A549 (cell line): ENCODE measurements around the gene ABCA7. TPM values are rescaled to one million over a fixed set of nuclear protein-coding genes. Genes with fewer than 3 reads are reported as not detected.
A peak's percentile ranks its signal among the peaks of the same experiment; 100 is the strongest.

Experiments used
- ATAC-seq, 2 experiments: fragments of 200-7000 bp in 1 of 2; fragments of >200 bp in 1 of 2; cut with Nextera tagmentation in 1 of 2; cut with Tn5 transposase in 1 of 2; 3 replicates each; pipeline versions ENCODE4 v1.8.0 to v1.9.1; 2018 to 2020; ENCODE audit warnings: mild to moderate bottlenecking in 1 of 2, moderate library complexity in 1 of 2
- CTCF ChIA-PET: fragments of 300-600 bp; sonication (Branson Sonifier 250); formaldehyde crosslinking; extraction: SDS; loops from one replicate; lab custom pipeline; 2021; ENCODE audit warnings: antibody characterized with exemption, inconsistent platforms; lab: Yijun Ruan, JAX
- POLR2A ChIA-PET: fragments of 350-600 bp; formaldehyde crosslinking; extraction: SDS; loops from one replicate; lab custom pipeline; 2021; ENCODE audit warnings: antibody characterized with exemption, inconsistent platforms; lab: Yijun Ruan, JAX
- DNase-seq, 2 experiments: peaks; one replicate each; pipeline versions ENCODE4 v3.0.0 to v3.0.0-alpha.2; 2011 to 2016; ENCODE audit warnings: low read depth in 1 of 2, low spot score in 1 of 2
- FAIRE-seq: peaks from 2 replicates; lab custom pipeline; 2011; peaks lifted over from hg19 to GRCh38; lab: Jason Lieb, UNC
- H3K27ac ChIP-seq, 2 experiments: fragments of >200 bp; sonication (Bioruptor Twin); formaldehyde crosslinking; 3 replicates each; pipeline ENCODE4 v1.5.1; 2016 to 2017
- H3K4me1 ChIP-seq: fragments of >200 bp; sonication (Bioruptor Twin); formaldehyde crosslinking; 3 replicates; pipeline ENCODE4 v1.6.1; 2016
- H3K4me2 ChIP-seq: fragments of >200 bp; sonication (Bioruptor Twin); formaldehyde crosslinking; 3 replicates; pipeline ENCODE4 v1.6.1; 2016
- H3K4me3 ChIP-seq: fragments of >200 bp; sonication (Bioruptor Twin); formaldehyde crosslinking; 3 replicates; pipeline ENCODE4 v1.5.1; 2016
- H3K9me3 ChIP-seq: fragments of >200 bp; sonication (Bioruptor Twin); formaldehyde crosslinking; 3 replicates; pipeline ENCODE4 v1.6.1; 2016
- BHLHE40 ChIP-seq: IDR thresholded peaks from 2 replicates; pipeline ENCODE4 v1.6.1; 2012; ENCODE audit warnings: low read depth, low read length, inconsistent platforms
- CHD4 ChIP-seq: fragments of 200-600 bp; sonication (generic); IDR thresholded peaks from 2 replicates; pipeline ENCODE4 v1.6.1; 2016; ENCODE audit warnings: antibody characterized with exemption, mild to moderate bottlenecking, borderline replicate concordance
- EHF ChIP-seq: fragments of 250-450 bp; sonication (Bioruptor Pico); IDR thresholded peaks from 2 replicates; pipeline ENCODE4 v1.5.0; 2020; ENCODE audit warnings: mild to moderate bottlenecking
- EP300 ChIP-seq, 2 experiments: fragments of >200 bp; sonication (Bioruptor Twin); formaldehyde crosslinking; IDR thresholded peaks; 2 replicates in 1 of 2; 3 replicates in 1 of 2; pipeline ENCODE4 v1.6.1; 2016 to 2017
- ESRRA ChIP-seq: fragments of 150-350 bp; IDR thresholded peaks from 2 replicates; pipeline ENCODE4 v1.6.1; 2014; ENCODE audit warnings: mild to moderate bottlenecking, low read length, borderline replicate concordance
- FOSB ChIP-seq: fragments of 250-450 bp; sonication (Bioruptor Pico); IDR thresholded peaks from 2 replicates; pipeline ENCODE4 v1.5.0; 2020; ENCODE audit warnings: mild to moderate bottlenecking, moderate library complexity
- FOXS1 ChIP-seq: fragments of 250-450 bp; sonication (Bioruptor Pico); IDR thresholded peaks from 2 replicates; pipeline ENCODE4 v1.5.0; 2020; ENCODE audit warnings: mild to moderate bottlenecking, moderate library complexity
- HEYL ChIP-seq: fragments of 250-450 bp; sonication (Bioruptor Pico); IDR thresholded peaks from 2 replicates; pipeline ENCODE4 v1.8.0; 2021; ENCODE audit warnings: mild to moderate bottlenecking, moderate library complexity
- JUN ChIP-seq, 2 experiments: fragments of >200 bp; sonication (Bioruptor Twin); formaldehyde crosslinking; IDR thresholded peaks; 2 replicates in 1 of 2; 3 replicates in 1 of 2; pipeline ENCODE4 v1.6.1; 2016 to 2017
- KDM1A ChIP-seq: fragments of 200-600 bp; sonication (generic); IDR thresholded peaks from 2 replicates; pipeline ENCODE4 v1.6.1; 2016; ENCODE audit warnings: low read depth, mild to moderate bottlenecking
- MYC ChIP-seq: IDR thresholded peaks from 2 replicates; pipeline ENCODE4 v1.6.1; 2012; ENCODE audit warnings: mild to moderate bottlenecking, inconsistent platforms, low read length, improper control_type of control experiment, borderline replicate concordance
- NR3C1 ChIP-seq: fragments of >200 bp; sonication (Bioruptor Twin); formaldehyde crosslinking; IDR thresholded peaks from 3 replicates; pipeline ENCODE4 v1.6.1; 2017
- PHF8 ChIP-seq: fragments of 200-600 bp; sonication (generic); IDR thresholded peaks from 2 replicates; pipeline ENCODE4 v1.6.1; 2016; ENCODE audit warnings: low read depth, mild to moderate bottlenecking, antibody characterized with exemption, moderate library complexity, borderline replicate concordance
- POLR2A ChIP-seq: IDR thresholded peaks from 2 replicates; pipeline ENCODE4 v1.6.1; 2012; ENCODE audit warnings: mild to moderate bottlenecking, low read length
- RARB ChIP-seq: fragments of 250-450 bp; sonication (Bioruptor Pico); IDR thresholded peaks from 2 replicates; pipeline ENCODE4 v1.8.0; 2021; ENCODE audit warnings: mild to moderate bottlenecking, moderate library complexity
- RFX5 ChIP-seq: fragments of 450-650 bp; IDR thresholded peaks from 2 replicates; pipeline ENCODE4 v1.7.1; 2014; ENCODE audit warnings: antibody characterized with exemption, mild to moderate bottlenecking, moderate library complexity
- SMC3 ChIP-seq: fragments of >200 bp; sonication (Bioruptor Twin); formaldehyde crosslinking; IDR thresholded peaks from 3 replicates; pipeline ENCODE4 v1.6.1; 2018; ENCODE audit warnings: inconsistent platforms
- ZC3H11A ChIP-seq: fragments of 450-650 bp; IDR thresholded peaks from 2 replicates; pipeline ENCODE4 v1.6.1; 2014; ENCODE audit warnings: antibody characterized with exemption, mild to moderate bottlenecking
- WGBS: methylation state at CpG from one replicate; pipeline ENCODE4 v1.1.6; 2017; ENCODE audit errors: missing lambda C conversion rate; 5-methylcytosine and 5-hydroxymethylcytosine counted together
- polyA plus RNA-seq, 4 experiments: library from polyadenylated mRNA; depleted of rRNA in 3 of 4; stranded (reverse); fragments of >200 nt; fragmentation: RNase III in 1 of 4; extraction: RNeasy Plus Mini Kit Qiagen cat#74134 plus additional on column Dnase treatment in 1 of 4; gene quantifications; 2 replicates in 3 of 4; 3 replicates in 1 of 4; pipeline ENCODE4 v1.2.3, GENCODE V29; 2011 to 2017
- TF ChIP-seq, protein P1 (sequence below): fragments of >200 bp; sonication (Bioruptor Twin); formaldehyde crosslinking; IDR thresholded peaks from 3 replicates; pipeline ENCODE4 v1.5.1; 2016
- TF ChIP-seq, protein P2 (sequence below): fragments of 450-650 bp; IDR thresholded peaks from 2 replicates; pipeline ENCODE4 v1.6.1; 2014; ENCODE audit warnings: antibody characterized with exemption
- TF ChIP-seq, protein P3 (sequence below): IDR thresholded peaks from 2 replicates; pipeline ENCODE4 v1.6.1; 2012; ENCODE audit warnings: low read depth, borderline replicate concordance
- TF ChIP-seq, protein P4 (sequence below): fragments of 150-350 bp; IDR thresholded peaks from 2 replicates; pipeline ENCODE4 v1.6.1; 2014; ENCODE audit warnings: low read depth, mild to moderate bottlenecking, low read length
- TF ChIP-seq, protein P5 (sequence below): IDR thresholded peaks from 2 replicates; pipeline ENCODE4 v1.6.1; 2012
- TF ChIP-seq, protein P6 (sequence below): IDR thresholded peaks from 2 replicates; pipeline ENCODE4 v1.6.1; 2012

ABCA7 gene
- polyA plus RNA-seq, 2 of the 4 experiments (the other 2 are of a cell fraction) = 5.0 to 13.5 TPM

DNA sequence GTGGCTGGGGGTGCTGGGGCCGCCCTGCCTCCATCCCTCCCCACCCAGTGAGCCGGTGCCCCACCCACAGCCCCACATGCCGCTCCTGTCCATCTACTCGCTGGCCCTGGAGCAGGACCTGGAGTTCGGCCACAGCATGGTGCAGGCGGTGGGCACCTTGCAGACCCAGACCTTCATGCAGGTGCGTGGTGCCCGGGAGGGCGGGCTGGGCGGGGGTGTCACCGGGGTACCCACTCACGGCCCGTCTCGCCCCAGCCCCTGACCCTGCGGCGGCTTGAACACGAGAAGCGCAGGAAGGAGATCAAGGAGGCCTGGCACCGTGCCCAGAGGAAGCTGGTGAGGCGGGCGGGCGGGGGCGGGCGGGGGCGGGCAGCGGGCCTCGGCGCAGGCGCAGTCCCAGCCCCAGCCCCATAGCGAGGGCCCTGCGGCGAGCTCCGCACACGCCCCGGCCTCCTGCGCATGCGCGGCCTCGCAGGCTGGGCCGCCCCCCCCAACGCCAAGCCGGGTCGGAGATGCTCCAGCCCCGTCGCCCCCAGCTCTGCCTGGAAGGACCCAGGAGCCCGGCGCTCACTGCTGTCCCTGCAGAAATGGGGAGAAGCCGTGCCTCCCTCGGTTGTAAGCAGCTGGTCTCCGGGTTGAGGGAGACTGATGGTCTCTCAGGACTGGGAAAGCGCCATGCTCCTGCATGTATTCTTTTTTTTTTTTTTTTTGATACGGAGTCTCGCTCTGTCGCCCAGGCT, 34.8 kb downstream of the ABCA7 start:
- WGBS = 5% methylated on average over 9 of the region's 54 CpGs
- FAIRE-seq = no peak
- peak; percentile 74 for DNase-seq
- TF ChIP-seq, protein P1, sequence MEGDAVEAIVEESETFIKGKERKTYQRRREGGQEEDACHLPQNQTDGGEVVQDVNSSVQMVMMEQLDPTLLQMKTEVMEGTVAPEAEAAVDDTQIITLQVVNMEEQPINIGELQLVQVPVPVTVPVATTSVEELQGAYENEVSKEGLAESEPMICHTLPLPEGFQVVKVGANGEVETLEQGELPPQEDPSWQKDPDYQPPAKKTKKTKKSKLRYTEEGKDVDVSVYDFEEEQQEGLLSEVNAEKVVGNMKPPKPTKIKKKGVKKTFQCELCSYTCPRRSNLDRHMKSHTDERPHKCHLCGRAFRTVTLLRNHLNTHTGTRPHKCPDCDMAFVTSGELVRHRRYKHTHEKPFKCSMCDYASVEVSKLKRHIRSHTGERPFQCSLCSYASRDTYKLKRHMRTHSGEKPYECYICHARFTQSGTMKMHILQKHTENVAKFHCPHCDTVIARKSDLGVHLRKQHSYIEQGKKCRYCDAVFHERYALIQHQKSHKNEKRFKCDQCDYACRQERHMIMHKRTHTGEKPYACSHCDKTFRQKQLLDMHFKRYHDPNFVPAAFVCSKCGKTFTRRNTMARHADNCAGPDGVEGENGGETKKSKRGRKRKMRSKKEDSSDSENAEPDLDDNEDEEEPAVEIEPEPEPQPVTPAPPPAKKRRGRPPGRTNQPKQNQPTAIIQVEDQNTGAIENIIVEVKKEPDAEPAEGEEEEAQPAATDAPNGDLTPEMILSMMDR = no peak
- TF ChIP-seq KDM1A = no peak
- TF ChIP-seq, protein P2, sequence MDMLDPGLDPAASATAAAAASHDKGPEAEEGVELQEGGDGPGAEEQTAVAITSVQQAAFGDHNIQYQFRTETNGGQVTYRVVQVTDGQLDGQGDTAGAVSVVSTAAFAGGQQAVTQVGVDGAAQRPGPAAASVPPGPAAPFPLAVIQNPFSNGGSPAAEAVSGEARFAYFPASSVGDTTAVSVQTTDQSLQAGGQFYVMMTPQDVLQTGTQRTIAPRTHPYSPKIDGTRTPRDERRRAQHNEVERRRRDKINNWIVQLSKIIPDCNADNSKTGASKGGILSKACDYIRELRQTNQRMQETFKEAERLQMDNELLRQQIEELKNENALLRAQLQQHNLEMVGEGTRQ = no peak
- TF ChIP-seq RFX5 = no peak
- TF ChIP-seq EP300 (IDR thresholded peaks at IDR 0.05) = no peak
- TF ChIP-seq RARB (CRISPR knock-in tag) = no peak
- peak; percentile 38 to 56; a peak in 2 of 5 replicates for TF ChIP-seq JUN (IDR thresholded peaks at IDR 0.05)
- no peak for TF ChIP-seq ESRRA
- TF ChIP-seq SMC3 = no peak
- no peak for TF ChIP-seq PHF8
- no peak for TF ChIP-seq EHF (CRISPR knock-in tag)
- TF ChIP-seq BHLHE40 = no peak
- no peak for TF ChIP-seq ZC3H11A
- TF ChIP-seq FOSB (CRISPR knock-in tag) = no peak
- TF ChIP-seq, protein P3, sequence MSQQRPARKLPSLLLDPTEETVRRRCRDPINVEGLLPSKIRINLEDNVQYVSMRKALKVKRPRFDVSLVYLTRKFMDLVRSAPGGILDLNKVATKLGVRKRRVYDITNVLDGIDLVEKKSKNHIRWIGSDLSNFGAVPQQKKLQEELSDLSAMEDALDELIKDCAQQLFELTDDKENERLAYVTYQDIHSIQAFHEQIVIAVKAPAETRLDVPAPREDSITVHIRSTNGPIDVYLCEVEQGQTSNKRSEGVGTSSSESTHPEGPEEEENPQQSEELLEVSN = no peak
- no peak for TF ChIP-seq NR3C1
- TF ChIP-seq MYC = no peak
- TF ChIP-seq CHD4 = no peak
- TF ChIP-seq, protein P4, sequence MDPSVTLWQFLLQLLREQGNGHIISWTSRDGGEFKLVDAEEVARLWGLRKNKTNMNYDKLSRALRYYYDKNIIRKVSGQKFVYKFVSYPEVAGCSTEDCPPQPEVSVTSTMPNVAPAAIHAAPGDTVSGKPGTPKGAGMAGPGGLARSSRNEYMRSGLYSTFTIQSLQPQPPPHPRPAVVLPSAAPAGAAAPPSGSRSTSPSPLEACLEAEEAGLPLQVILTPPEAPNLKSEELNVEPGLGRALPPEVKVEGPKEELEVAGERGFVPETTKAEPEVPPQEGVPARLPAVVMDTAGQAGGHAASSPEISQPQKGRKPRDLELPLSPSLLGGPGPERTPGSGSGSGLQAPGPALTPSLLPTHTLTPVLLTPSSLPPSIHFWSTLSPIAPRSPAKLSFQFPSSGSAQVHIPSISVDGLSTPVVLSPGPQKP = no peak
- TF ChIP-seq, protein P5, sequence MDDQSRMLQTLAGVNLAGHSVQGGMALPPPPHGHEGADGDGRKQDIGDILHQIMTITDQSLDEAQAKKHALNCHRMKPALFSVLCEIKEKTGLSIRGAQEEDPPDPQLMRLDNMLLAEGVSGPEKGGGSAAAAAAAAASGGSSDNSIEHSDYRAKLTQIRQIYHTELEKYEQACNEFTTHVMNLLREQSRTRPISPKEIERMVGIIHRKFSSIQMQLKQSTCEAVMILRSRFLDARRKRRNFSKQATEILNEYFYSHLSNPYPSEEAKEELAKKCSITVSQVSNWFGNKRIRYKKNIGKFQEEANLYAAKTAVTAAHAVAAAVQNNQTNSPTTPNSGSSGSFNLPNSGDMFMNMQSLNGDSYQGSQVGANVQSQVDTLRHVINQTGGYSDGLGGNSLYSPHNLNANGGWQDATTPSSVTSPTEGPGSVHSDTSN = 0 out of 2 replicates have a peak, but pooled peaks have one; percentile 23
- TF ChIP-seq, protein P6, sequence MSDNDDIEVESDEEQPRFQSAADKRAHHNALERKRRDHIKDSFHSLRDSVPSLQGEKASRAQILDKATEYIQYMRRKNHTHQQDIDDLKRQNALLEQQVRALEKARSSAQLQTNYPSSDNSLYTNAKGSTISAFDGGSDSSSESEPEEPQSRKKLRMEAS = no peak
- no peak for TF ChIP-seq FOXS1
- TF ChIP-seq POLR2A = peak; percentile 64
- no peak for TF ChIP-seq HEYL
- TF ChIP-seq, all 56 proteins: peak for 3
- CTCF ChIA-PET = interaction anchor here (1.2 to 1.8 kb wide), 4 partner anchors 10 to 192 kb away, joined by 4 to 5 read pairs (median 4); no protein-coding TSS in a partner anchor
- peak; percentile 76 to 80 for ATAC-seq
- Histone ChIP-seq H3K27ac (peak overlapping the region; percentile 96 to 99), H3K9me3 (no peaks in the 10 kb centered on the region), H3K4me1 (peaks cover 13% of the 10 kb centered on the region), H3K4me3 (peak overlapping the region; percentile 61), H3K4me2 (peak overlapping the region; percentile 98)
- POLR2A ChIA-PET = interaction anchor here (0.6 to 1.4 kb wide), 7 partner anchors 10 to 194 kb away, joined by 3 to 8 read pairs (median 3); partner anchors contain the start of gene POLR2E
